CD4-positive, alpha-beta T cell treated with Interleukin-15 for 1 hour (primary cell): ENCODE results near the gene INPP4B.
"Not testable (repeated sequence)": the region's sequence is repeated elsewhere in the genome, so short reads cannot be mapped to it uniquely, and the experiment has no call there.

Source experiments
- DNase-seq: peaks from one replicate; pipeline ENCODE4 v3.0.0-alpha.2; 2020

INPP4B gene

DNA sequence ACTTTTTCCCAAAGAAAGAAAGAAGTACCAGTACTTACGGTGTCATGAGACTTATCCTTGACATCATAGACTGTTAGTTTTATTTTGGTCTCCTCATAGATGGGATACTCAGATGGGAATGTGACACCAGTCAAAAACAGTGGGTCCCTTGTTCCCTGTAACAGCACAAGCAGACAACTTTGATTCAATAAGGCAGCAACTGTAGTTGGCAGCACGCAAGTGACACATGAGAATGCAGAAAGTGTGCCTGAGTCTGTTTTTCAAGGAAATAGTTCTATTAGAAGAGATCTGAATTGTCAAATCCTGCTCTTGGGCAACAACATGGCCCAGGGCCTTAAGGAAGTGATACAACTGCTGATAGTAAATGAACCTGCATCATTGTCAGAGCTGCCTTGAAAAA lies 443.2 kb downstream of the INPP4B start:
- no peak for DNase-seq

DNA sequence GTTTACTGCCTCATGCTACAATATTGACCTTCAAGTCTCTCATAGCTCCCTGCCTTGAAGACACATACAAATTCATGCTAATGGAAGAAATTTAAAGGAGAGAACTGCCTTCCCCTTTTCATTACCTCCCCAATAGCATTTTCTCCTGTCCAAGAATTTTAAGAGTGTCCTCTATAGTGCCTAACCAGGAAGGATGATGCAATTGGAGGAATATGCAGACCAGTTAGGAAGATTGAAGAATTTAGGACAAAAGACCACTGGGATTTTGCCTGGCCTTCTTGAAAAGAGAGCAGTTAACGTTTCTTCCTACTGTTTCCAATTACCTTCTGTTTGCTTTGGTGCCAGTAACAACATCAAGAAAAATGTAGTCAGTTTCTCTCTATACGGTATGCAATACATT lies 443.9 kb downstream of the INPP4B start:
- no peak for DNase-seq

DNA sequence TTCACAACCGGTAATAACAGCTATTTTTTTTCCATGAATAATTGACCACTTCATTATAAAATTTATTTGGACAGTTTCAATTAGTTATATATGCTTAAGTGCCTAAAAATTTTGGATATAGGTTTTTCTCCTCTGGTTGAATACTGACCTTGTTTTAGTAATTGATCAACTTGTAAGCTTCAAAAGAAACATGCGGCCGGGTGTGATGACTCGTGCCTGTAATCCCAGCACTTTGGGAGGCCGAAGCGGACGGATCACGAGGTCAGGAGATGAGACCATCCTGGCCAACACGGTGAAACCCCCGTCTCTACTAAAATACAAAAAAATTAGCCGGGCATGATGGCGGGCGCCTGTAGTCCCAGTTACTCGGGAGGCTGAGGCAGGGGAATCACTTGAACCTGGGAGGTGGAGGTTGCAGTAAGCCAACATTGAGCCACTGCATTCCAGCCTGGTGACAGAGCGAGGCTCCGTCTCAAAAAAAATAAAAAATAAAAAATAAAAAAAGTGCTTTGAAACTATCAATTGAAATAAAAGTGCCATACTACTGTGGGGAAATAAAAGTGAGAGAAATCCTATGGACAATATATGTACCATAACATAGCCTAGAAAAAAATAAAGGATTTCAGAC lies 448.6 kb downstream of the INPP4B start:
- DNase-seq: not testable (repeated sequence)

DNA sequence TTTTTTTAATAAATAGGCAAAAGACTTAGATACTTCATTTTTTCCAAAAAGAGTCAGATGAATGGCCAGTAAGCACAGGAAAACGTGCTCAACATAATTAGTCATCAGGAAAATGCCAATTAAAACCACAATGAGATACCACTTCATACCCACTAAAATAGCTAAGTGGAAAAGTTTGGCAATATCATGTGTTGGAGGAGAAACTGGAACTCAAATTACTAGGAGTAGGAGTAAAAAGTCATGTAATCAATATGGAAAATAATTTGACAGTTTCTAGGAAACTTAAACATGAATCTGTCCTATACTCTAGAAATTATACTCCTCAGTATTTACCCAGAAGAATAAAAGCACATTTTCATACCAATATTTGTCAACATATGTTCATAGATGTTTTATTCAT lies 449.8 kb downstream of the INPP4B start:
- no peak for DNase-seq

DNA sequence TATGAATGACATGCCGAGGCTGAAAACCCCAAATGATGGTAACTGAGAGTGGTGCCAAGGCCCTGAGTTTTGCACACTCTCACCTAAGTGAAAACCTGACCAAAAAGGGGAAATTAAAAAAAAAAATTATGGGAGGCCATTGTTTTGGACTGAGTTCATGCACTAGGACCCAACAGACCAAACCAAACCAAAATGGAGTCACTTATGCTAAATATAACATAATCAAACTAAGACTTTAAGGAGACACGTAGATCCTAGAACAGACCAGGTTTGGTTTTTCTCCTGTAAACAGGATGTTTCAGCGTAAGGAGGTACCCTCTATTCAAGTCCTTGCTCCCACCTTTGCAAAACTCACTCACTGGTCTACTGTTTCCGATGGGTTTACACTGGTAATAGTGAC lies 453.0 kb downstream of the INPP4B start:
- no peak for DNase-seq

DNA sequence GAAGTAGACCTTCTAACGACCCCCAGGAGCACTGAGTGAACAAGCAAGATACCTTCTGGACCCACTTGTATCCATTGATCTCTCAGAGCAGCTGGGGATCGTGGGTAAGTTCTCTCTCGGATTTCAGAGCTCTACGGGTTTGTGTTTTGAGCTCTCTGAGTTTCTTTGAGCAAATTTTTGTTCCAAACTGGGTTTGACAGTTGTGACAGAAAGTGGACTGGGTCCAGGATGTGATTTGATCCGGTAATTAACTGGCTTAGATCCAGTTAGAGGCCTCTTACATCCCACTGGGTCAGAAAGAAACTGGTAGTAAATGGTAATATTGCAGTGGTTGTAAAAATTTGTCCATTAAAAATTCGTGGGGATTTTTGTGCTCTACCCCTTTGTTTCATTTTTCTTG lies 459.2 kb downstream of the INPP4B start:
- no peak for DNase-seq

DNA sequence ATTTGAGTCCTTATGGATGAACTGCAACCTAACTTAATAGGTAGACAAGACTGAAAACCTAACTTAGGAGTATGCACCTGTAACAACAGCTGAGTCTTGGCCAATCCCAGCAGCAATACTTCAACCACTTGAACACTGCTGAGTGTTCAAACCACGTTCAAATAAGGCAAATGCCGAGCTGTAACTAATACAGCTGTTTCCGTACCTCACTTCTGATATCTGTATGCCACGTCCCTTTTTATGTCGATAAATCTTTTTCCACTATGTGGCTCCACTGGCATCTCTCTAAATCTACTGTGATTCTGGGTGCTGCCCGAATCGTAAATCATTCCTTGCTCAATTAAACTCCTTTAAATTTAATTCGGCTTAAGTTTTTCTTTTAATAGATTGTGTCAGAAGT lies 459.7 kb downstream of the INPP4B start:
- no peak for DNase-seq

DNA sequence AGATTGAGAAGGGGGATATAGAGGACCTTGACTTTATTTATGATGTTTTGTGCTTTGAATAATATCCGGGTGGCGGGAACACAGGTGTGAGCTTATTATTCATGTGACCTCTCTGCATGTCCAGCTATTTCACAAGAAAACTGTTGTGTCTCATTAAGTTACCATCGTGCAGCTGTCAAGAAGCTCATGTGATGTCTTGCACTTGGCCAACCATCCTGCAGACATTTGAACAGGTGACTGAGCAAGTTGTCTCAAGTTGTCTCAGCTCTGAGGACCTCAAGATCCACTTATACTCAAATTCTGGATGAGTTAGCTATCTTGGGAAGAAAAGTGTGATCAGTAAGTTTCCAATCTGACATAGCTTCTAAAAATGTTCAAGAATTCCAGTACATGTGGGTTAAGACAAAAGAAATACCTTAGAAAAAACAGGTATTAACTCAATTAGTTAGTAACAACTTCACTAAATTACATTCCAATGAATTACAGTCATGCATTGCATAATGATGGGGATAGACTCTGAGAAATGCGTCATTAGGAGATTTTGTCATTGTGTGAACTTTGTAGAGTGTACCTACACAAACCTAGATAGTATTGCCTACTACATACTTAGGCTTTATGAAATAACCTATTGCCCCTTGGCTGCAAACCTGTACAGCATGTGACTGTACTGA lies 462.2 kb downstream of the INPP4B start:
- DNase-seq: no peak

DNA sequence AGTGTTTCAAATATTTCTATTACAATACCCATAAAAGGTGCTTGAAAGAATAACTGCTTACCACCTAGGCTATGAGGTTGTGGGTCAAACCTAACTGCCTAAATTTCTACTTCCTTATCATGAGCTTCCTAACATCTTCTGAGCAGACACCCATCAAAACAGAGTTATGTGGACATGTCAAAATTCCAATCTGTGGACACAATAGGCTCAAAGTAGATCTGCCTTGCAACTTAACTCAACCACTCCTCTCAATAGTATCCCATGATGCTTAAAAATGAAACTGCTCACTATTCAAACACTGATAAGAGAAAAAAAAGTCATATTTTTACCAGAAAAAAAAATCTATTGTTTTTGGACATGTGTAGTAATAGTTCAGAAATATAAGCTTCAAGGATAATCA lies 462.7 kb downstream of the INPP4B start:
- no peak for DNase-seq

DNA sequence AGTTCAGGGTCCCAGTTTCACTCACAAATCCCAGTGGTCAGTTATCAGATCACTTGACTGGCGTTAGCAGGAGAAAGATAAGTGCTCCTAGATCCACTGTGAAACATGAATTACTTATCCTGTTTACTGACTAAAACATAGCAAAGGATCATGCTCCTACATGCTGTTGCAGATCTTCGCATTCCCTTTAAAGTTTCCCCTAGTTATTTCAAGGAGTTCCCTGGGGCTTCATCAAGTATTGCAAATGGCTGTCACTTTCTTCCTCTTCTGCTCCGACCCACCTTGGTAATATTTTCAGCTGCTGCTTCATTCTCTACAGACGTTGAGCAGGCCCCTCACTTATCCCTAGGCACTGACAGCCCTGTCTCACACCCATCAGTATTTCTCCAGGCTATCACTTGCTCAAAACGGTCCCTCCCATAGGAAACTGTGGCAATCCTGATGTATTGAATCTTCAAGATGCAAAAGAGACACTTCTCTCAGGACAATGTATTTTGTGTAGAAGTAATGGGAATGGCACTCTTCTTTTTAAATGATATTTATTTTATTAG lies 466.0 kb downstream of the INPP4B start:
- no peak for DNase-seq

DNA sequence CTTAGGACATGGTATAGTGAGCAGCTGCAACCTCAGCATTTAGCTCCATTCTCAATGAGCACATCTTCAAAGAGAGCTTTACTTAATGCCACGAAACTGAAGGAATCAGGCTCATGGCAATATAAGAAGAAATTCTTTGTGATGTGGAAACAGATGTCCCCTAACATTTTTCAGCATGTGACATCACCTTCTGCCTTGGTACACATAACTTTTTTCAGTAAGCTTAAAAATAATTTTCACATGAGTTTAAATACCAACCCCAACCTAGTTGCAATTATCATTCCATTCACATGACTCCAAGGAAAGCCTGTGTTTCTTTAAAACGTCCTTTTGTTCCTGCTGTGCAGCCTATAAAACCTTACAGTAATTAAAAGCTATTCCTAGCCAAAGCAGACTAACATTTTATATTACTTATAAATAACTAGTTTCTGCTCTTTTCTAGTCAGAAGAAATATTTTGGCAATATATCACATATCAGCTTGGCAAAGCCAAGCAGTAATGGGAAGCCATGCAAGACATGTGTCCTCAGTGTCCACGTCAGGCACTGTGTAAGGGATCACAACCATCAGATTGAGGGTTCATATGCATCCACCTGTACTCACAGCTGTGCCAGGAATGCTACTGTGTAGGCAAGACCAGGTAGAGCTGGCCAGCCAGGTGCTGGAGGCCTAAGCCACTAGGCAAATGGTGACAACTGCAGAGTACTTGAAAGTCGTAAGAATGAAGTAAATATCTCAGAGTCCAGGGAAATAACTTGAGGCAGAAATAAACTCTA lies 466.6 kb downstream of the INPP4B start:
- DNase-seq: no peak

DNA sequence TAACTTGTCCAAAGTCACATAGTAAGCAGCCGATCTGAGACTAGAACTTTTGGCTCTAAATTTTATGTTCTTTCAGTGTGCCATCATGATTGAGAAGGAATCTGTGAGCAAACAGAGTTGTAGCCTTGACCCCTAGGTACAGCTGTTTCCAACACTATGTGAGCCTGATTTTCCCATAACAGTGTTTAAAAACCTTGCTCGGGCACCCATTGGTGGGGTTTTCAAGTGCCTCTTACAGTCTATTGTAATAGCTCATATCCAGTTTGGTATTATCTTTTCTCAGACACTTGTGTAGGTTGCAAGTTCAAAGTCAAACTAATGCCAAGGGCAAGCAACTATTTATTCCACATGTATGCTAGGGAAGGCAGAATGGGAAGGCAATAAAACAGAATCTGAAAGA lies 467.9 kb downstream of the INPP4B start:
- DNase-seq: no peak

DNA sequence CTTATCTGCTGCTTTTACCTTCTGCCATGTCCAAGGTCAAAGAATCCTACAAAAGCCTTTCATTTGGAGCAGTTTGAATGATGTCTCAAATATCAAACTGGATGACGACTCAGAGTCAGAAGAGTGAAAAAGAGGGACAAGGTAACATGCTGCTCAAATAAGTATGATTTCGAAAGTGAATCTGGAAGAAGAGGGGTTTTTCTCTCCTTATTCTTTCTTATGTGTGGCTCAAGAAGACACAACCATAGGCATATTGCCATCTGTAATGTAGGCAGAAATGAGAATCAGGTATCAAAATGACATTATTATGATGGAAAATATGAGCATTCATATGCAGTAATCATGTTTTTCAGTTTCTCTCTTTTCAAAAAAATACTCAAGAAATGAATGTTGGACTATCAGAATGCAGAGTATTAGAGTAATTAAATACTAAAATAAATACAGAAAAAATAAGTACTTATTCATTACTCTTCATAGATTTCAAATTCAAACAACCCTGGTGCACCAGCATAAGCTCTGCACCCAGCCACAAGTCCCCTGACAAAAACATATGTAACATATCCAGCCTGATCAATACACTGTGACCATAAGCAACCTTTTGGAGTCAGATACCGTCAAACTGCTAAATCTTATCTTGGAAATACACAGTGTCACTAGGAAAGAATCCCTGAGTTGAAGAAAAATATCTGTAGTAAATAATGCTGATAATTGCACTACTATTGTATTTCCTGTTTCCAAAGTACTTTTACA lies 468.6 kb downstream of the INPP4B start:
- DNase-seq: no peak

DNA sequence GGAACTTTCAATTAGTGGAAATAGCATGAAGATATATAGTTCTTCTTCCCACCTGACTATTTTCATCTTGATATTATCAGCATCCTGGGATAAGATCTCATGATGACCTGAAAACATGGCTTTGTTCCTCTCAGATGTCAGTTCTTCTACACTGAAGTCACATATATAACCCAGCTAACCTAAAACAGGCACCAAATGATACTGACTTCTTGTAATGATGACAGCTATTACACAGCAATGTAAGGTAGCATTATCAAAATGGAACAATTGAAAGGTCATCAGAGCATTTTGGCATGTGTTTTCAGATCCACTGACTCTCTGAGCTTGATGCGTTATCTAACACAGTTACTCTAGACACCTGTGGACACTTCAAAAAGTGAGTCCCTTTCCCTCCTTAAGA lies 469.9 kb downstream of the INPP4B start:
- no peak for DNase-seq

DNA sequence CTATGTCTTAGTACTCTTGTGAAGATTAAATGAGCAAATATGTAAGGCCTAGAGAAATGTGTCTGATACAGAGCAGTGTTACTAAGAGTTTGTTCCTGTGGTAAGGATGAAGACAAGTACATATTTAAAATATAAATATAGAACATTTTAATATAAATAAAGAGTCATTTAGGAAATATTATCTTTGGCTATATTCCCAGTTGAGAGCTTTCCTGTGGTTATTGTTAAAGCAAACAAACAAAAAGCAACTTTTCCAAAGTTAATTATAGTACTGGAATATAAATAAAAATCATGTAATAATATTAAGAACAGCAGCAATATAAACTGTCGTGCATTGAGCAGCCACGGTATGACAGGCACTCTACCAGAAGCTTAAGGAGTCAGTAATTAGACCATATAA lies 472.5 kb downstream of the INPP4B start:
- DNase-seq: no peak

DNA sequence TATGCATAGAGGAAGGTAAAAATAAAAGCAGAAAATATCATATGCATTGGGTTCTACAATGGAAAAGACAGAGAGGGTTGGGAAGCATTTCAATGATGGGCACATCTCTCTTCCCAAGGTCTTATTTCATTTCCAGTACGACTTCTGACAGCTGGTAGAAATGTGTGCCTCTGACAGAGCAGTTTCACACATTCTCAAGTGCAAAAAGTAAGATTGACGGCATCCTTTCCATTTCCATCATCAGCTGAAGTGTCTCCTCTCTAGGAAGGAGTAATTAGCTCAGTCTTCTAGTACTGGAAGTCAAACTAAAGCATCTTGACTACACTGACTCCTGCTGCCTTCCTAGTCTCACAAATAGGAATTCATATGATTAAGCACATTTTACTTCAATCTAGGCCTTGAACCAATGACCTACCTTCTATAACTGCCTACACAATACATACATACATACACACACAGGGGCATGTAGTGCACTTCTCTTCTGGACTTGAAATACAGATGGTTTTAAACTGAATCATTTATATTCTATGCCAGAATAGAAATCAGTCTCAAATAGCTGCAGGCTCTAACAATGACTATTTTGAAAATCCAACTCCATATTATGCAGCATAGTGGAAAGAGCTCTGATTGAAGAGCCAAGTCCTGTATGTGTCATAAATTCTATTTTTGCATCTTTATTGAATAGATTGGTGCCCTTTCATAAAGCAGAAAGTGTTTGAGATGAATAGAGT lies 473.4 kb downstream of the INPP4B start:
- no peak for DNase-seq

DNA sequence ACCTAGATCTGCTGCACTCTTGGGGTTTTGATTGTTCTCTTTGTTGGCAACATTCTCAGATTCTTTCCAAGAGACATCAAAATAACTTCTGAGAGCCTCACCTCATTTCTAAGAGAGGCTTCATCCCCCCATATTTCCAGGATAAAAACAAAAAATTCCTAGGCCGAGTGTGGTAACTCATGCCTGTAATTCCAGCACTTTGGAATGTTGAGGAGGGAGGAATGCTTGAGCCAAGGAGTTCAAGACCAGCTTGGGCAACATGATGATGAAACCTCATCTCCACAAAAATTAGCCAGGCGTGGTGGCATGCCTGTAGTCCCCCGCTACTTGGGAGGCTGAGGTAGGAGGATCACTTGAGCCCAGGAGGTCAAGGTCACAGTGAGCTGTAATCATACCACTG lies 477.0 kb downstream of the INPP4B start:
- DNase-seq: no peak

DNA sequence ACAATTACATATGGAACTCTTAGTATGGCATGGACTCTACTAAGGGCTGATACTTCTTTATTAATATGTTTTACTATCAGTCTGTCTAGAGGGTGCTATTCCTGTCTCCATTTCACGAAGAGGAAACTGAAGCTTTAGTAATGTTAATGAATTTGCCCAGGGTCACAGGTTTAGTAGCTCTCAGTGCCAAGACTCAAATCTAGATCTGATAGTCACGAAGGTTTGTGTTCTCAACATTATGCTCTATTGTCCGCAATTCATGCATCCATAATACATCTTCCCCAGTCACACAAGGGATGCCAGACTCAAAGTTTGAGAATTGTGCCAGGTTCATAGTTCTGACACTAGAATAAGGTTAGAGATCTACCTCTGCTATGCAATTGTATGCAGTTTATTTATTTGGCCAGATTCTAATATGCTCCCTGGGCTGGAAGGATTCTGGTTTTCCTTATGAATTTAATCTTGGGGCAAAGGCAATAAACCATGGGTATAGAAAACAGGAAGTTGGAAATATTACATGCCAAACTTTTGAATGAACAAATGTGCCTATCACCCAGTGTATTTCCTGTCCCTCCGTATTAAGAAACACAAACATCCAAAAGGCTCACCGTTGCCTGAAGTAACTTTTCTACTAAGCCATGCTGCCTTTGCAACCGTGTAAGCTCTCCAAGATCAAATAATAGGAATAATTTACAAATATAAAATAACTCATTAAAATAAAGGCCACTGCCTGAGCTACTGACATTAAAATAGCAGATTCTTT lies 478.5 kb downstream of the INPP4B start:
- DNase-seq: no peak

DNA sequence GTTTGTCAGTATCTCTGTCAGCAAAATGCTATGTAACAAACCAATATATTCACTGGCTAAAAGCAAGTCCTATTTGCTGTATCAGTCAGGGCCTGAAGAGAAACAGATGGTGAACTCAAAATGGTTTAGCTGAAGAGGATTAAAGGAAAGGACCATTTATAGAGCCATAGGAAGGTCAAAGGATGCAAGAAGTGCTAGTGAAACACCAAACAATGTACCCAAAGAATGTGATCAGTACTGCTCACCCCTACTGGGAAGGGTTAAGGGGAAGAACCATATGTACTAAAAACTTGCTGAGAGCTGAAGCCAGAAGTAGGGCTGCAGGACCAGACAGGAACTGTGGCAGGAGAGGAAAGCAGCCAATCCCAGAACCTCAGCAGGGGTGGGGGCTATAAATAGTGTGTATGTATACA lies 479.3 kb downstream of the INPP4B start:
- DNase-seq: no peak

DNA sequence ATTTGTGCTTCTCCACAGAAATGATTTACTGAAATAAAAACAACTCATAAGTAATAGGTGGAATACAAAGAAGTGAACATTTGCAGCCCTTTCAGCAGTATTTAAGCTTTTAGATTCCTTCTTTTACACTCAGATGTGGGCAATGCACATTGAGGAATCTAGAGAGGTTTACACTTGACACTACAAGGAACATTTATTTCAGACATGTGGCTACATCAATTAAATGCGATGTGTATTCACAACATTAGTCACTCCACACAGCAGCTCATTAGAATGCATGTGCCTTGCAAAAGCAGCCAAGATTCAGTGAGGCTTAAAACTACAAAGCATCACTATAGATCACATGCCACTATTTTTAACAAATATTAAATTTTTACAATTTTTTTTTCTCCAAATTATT lies 480.7 kb downstream of the INPP4B start:
- DNase-seq: no peak

DNA sequence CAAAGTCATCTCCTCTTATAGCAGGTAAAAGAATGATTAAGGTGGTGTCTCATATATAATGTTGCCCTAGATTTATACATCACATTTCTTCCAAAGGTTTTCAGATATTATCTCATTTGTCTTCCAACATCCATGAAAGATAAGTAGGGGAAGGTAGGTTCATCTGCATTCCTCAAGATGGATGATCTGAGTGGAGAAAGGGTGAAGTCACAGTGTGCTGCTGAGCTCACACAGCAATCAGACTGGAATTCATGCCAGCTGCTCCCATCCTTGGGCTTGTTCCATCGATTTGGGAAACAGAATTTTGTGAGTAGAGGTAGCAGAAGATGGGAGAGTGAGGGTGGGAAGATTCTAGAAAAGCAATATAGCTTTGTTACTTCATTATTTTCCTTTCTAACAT lies 482.4 kb downstream of the INPP4B start:
- no peak for DNase-seq

DNA sequence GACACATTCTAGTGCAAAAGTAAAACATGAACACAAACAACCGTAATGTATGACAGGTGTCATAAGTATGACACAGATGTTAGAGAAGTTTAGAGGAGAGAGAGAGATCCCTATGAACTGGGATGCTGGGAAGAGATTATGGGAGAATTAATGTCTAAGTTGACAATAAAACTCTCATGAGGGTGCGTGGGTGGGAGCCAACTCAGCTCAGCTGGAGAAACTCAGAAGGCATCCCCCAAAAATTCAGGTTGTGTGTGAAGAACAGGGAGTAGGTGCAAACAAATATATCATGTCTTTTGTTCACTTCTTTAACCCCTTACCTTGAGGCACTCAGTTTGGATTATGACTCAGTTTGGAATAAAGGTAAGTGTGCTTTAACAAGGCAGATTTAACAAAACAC lies 484.1 kb downstream of the INPP4B start:
- DNase-seq: no peak
